Stimulated activated naive CD4-positive, alpha-beta T cell (primary cell): ENCODE results near the gene PCDHGC3.
A peak's percentile ranks its signal among the peaks of the same experiment; 100 is the strongest.

Source experiments
- DNase-seq, 6 experiments: peaks; one replicate each; lab custom pipeline; 2025; lab: John Stamatoyannopoulos, UW

PCDHGC3 gene

GRCh38 chr5:141523991-141524390 is 48.2 kb downstream of the PCDHGC3 start:
- DNase-seq: no peak

- peak; percentile 10 to 64 (median 29) for DNase-seq
These were observed 49.1 kb downstream of the PCDHGC3 start for GRCh38 chr5:141524604-141525597.

- no peak for DNase-seq
These were observed 49.9 kb downstream of the PCDHGC3 start for GRCh38 chr5:141525653-141526052.

DNA sequence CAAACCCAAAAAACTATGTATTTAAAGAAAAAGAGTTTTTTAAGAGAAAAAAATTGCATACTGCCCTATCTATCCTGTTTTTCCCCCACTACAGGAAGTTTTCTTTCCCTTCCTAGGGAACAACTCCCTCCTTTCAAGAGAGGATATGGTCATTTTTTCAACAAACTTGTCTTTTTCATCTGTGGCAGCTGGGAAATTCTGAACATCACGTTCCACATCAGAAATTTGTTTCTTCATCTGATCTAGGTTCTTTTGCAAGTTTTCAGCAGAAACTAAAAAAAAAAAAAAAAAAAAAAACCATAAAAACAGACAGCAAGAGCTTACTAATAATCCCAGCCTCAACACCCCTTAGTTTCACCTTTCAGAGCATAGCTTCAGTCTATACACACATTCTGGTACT is 51.7 kb downstream of the PCDHGC3 start:
- DNase-seq: no peak
